Stimulated activated naive B cell treated with anti-CD40 and anti-IgM and Interleukin-4, amounts not matched to agents 10 μg/mL and 1 μg/mL and 100 μg/mL, for 72 hours (primary cell): Measurements from ENCODE around the gene KCTD1.

Experiments
- ATAC-seq, 2 donors: fragments of 150-1000 bp; cut with Tn5 transposase; replicated peaks; 2 replicates each; pipeline ENCODE4 v1.10.0; 2021; ENCODE audit warnings: moderate library complexity in 1 of 2
- DNase-seq: peaks from one replicate; pipeline ENCODE4 v3.0.0; 2021
- H3K27ac Mint-ChIP-seq: one replicate; pipeline ENCODE4 v1.8.0; 2022; ENCODE audit warnings: mild to moderate bottlenecking, mixed read lengths
- H3K27me3 Mint-ChIP-seq, 2 donors: one replicate each; pipeline ENCODE4 v1.8.0; 2022; ENCODE audit warnings: mixed read lengths in 2 of 2
- H3K36me3 Mint-ChIP-seq, 2 donors: one replicate each; pipeline ENCODE4 v1.8.0; 2022; ENCODE audit warnings: mixed read lengths in 2 of 2, mild to moderate bottlenecking in 1 of 2
- H3K4me1 Mint-ChIP-seq, 2 donors: one replicate each; pipeline ENCODE4 v1.8.0; 2022; ENCODE audit warnings: mixed read lengths in 2 of 2, mild to moderate bottlenecking in 1 of 2
- H3K4me3 Mint-ChIP-seq, 2 donors: one replicate each; pipeline ENCODE4 v1.8.0; 2022; ENCODE audit warnings: mild to moderate bottlenecking in 2 of 2, mixed read lengths in 2 of 2, moderate library complexity in 1 of 2
- H3K9me3 Mint-ChIP-seq, 2 donors: one replicate each; pipeline ENCODE4 v1.8.0; 2022; ENCODE audit warnings: mixed read lengths in 2 of 2, mild to moderate bottlenecking in 1 of 2

The KCTD1 gene

DNA sequence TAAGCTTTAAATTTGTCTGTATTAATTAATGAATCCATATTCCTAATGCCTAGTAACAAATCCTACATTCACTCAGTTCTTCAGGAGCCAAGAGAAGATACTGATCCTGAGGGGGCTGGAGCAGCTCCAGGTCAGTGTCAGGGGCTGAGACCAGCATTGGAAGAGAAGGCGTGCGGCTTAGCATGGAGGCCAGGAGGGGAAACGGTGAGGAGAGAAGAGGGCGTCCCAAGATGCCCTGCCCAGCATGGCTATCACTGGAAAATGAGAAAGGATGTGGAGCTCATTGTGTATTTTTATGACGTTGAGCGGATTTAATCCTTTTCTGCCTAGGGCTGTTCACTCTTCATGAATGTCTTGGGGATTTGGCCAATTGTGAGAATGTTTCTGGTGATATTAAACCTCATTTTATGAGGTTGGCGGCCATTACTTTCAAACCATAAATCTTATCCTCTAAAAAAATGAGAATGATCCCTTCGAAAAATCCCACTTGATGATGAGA lies 131.7 kb downstream of the KCTD1 start:
- ATAC-seq (no peak), DNase-seq (no peak)
- no peaks in the 10 kb centered on the region for H3K4me1 Mint-ChIP-seq
- no peaks in the 10 kb centered on the region for H3K36me3 Mint-ChIP-seq
- H3K9me3 Mint-ChIP-seq, result no peaks in the 10 kb centered on the region
- no peak overlapping the region for H3K4me3 Mint-ChIP-seq
- no peaks in the 10 kb centered on the region for H3K27me3 Mint-ChIP-seq
- no peak overlapping the region for H3K27ac Mint-ChIP-seq

DNA sequence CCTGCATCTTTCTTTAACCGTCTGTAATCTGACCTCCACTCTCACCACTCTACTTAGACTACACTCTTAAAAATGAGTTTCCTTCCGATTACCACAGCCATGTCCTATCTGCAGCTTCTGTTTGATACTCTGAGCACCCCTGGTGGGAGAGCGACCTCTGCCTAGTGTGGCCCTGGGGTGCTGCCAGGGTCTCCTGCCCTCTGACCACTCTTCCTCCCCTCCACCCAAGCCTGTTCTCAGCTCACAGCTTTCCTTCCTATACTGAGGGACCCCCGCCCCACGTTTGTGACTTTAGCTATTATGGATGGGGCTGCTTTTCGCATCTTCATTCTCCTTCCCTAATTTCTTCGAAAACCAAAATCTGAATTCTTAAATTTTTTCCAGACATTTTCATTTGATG lies 132.7 kb downstream of the KCTD1 start:
- H3K4me1 Mint-ChIP-seq, result no peaks in the 10 kb centered on the region
- ATAC-seq (no peak), DNase-seq (no peak)
- no peak overlapping the region for H3K4me3 Mint-ChIP-seq
- H3K27ac Mint-ChIP-seq, result no peak overlapping the region
- no peaks in the 10 kb centered on the region for H3K9me3 Mint-ChIP-seq
- no peaks in the 10 kb centered on the region for H3K27me3 Mint-ChIP-seq
- no peaks in the 10 kb centered on the region for H3K36me3 Mint-ChIP-seq

DNA sequence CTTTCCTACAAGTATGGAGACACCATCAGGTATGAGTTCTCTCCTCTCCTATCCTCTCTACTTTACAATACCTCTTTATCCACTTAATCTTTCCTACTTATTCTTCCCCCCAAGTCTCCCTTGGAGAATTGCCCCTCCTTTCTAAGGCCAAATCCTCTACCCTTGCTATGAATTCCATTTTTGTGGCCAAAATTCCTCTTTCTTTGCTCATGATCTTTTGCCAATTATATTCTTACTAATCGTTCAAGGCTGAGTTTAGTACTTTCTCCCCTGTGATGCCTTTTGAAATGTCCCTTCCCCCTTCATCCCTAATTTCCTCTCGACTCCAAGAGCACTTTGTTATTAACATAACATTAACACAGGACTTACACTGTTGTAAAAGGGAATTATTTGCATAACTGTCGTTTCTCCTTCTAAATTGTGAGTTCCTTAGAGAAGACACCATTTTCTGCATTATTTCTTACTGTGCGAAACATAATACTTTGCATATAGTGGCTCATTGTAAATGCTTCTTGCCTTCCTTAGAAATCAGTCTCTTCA lies 133.4 kb downstream of the KCTD1 start:
- ATAC-seq, result no peak
- no peak overlapping the region for H3K4me3 Mint-ChIP-seq
- no peak for DNase-seq
- no peak overlapping the region for H3K27ac Mint-ChIP-seq
- H3K4me1 Mint-ChIP-seq, result no peaks in the 10 kb centered on the region
- H3K27me3 Mint-ChIP-seq, result no peaks in the 10 kb centered on the region
- H3K9me3 Mint-ChIP-seq, result no peaks in the 10 kb centered on the region
- no peaks in the 10 kb centered on the region for H3K36me3 Mint-ChIP-seq

DNA sequence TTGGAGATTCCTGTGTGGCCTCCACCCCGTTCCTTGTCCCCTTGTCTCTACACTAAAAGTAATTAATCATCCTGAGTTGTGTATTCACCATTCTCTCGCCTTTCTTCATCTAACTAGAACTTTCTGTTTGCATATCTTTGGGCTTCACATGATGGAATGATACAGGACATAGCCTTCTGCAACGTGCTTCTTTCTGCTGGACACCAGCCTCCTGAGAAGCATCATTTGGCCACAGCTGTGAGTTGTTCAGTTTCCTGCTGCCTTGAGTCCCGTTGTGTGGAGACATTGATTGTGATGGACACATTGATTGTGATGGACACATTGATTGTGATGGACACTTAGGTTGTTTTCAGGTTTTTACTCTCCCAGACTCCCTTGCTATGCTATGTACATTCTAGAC lies 139.3 kb downstream of the KCTD1 start:
- H3K9me3 Mint-ChIP-seq, result no peaks in the 10 kb centered on the region
- H3K27me3 Mint-ChIP-seq, result no peaks in the 10 kb centered on the region
- H3K27ac Mint-ChIP-seq, result no peak overlapping the region
- no peaks in the 10 kb centered on the region for H3K4me1 Mint-ChIP-seq
- no peaks in the 10 kb centered on the region for H3K36me3 Mint-ChIP-seq
- DNase-seq (no peak), ATAC-seq (no peak)
- no peak overlapping the region for H3K4me3 Mint-ChIP-seq

DNA sequence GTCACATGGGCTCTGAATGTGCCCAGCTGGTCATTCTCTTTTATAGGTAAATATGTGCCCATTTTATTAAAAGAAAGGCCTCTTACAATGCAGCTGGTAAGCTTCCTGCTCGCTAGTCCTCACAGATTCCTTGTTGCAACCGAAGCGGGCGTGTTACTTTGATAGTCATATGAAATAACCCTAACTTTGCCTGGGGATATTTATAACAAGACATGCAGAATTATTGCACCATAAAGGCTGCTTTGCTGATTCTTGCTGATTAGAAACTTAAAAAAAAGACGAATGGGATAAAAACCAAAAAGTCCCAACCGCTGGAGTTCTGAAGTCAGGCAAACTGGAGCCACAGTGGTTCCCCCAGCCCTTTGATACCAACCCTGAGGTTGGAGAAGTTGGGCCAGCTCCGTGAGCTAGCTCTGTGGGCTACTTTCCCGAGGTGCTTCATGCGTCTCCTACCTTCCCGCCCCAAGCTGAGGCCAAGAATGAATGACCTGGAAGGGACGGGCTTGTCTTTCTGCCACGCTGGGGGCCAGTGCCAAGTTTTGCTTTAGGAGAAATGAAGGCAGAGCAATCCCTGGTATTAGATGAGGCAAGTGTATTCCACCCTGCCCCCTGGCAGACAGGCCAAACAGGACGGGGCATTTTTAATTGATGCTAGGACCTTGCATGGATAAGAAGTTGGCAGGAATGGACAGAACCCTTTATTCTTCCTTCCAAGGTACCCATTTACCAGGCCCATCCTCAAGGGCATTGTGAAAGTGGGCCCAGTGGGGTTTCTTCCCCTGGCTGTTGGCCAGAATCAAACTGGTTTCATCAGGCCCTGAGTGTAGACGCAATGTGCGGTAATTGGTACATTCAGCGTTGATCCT lies 140.4 kb downstream of the KCTD1 start:
- Mint-ChIP-seq H3K9me3 (no peaks in the 10 kb centered on the region), H3K36me3 (no peaks in the 10 kb centered on the region), H3K4me1 (no peaks in the 10 kb centered on the region), H3K4me3 (no peak overlapping the region), H3K27me3 (no peaks in the 10 kb centered on the region), H3K27ac (no peak overlapping the region)
- no peak for ATAC-seq
- DNase-seq, result no peak

DNA sequence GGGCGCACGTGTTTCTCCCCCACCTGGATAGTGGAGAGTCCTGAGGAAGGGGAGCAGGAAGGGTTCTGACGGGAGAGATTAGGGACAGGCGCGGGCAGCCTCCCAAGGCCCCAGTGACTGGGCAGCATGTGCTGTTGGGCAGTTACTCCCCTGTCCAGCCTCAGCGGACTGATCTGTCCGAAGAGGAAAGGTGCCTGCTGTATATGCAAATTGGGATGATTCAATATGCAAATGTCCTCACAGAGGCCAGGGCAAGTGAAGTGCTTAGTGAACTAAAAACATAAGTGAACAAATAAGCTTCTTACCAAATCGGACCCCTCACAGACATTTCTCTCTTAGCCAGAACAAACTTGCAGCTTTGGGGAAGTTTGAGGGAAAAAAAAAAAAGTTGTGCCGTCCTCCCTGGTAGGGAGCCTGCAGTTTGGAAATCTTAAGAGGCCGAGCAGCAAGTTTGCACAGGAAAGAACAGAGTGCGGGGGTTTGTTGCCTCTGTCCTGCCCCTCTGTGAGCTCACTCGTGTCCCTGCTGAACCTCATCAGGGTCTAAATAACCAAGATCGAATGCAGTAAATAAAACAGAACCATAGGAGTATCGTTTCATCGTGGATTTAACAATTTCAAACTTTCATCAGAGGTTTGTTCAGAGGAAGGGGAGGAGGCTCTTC lies 141.4 kb downstream of the KCTD1 start:
- Mint-ChIP-seq H3K27me3 (no peaks in the 10 kb centered on the region), H3K27ac (no peak overlapping the region), H3K4me1 (no peaks in the 10 kb centered on the region), H3K4me3 (no peak overlapping the region), H3K9me3 (no peaks in the 10 kb centered on the region), H3K36me3 (peaks cover 0 to 4% of the 10 kb centered on the region in 2 donors)
- DNase-seq, result no peak
- no peak for ATAC-seq

DNA sequence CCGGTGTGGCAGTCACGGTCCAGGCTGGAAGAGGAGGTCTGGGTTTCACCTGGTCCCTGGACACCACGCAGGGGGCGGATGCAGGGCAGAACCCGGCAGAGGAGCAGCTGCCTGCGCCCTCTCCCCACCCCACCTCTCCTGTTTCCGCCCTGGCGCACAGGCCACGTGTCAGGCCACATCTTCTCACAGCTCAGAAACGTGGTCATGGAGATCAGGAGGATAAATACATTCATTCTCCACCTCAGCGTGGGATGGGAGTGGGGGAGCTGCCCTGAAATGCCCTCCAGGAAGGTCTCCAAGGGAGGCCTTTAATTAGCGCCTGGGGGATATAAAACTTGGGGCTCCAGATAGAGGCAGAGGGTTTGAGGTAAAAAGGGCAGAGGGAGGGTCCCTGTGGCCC lies 142.0 kb downstream of the KCTD1 start:
- Mint-ChIP-seq H3K9me3 (no peaks in the 10 kb centered on the region), H3K4me1 (no peaks in the 10 kb centered on the region)

DNA sequence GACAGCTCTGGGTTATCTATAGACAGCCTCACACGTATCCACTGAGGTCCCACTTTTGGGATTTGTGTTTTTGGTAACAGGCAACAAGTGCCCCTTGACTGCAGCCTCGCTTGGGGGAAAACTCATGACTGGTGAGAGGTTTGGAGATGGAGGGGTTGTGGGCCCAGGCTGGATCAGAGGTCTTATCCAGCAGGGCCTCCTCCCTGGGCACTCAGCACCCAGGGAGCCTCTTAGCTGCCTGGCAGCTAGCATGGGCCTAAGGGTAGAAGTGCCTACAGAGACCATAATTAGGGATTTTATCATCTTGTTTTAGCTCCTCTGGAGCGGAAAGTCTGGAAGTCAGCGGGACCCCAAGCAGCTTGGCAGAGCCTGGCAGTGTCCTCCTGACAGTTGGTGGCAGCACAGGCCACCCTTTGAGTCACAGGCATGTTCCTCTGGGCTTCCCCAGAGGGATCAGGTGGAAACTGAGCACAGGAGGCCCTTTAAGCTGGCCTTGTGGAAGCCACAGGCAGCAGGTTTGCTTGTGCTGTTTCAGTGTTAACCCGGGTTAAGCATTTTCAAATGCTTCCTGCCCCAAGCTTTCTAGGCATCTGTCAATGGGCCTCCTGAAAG lies 143.1 kb downstream of the KCTD1 start:
- DNase-seq (no peak), ATAC-seq (peak; percentile 75 to 77)
- Mint-ChIP-seq H3K9me3 (no peaks in the 10 kb centered on the region), H3K4me1 (no peaks in the 10 kb centered on the region), H3K27ac (no peak overlapping the region), H3K4me3 (no peak overlapping the region), H3K36me3 (peaks cover 0 to 4% of the 10 kb centered on the region in 2 donors), H3K27me3 (no peaks in the 10 kb centered on the region)

More for the DNA sequence above, 142.0 kb downstream of the KCTD1 start:
- H3K36me3 Mint-ChIP-seq, result peaks cover 0 to 4% of the 10 kb centered on the region in 2 donors
- H3K4me3 Mint-ChIP-seq, result no peak overlapping the region
- ATAC-seq (no peak), DNase-seq (no peak)
- no peak overlapping the region for H3K27ac Mint-ChIP-seq
- H3K27me3 Mint-ChIP-seq, result no peaks in the 10 kb centered on the region
